ENCODE results near the gene RNU6-1.

GRCh38 chr15:67799801-67800205 is 40.0 kb downstream of the RNU6-1 start:
- TF ChIP-seq CTCF (IDR thresholded peaks at IDR 0.05), result no peak
- TF ChIP-seq REST (IDR thresholded peaks at IDR 0.05; ENCODE audit: low read depth, low read length), result no peak
- no peak for TF ChIP-seq RAD21 (IDR thresholded peaks at IDR 0.05; ENCODE audit: low read length)
- TF ChIP-seq TEAD4 (IDR thresholded peaks at IDR 0.05; ENCODE audit: borderline replicate concordance, insufficient read depth), result no peak

Data from SK-N-SH (cell line).